ENCODE data around the gene TNPO2. TPM values are rescaled to one million over a fixed set of nuclear protein-coding genes. Genes with fewer than 3 reads are reported as not detected.

Gene TNPO2
- total and polyA plus RNA-seq, 2 of the 13 experiments (the other 11 are each of a cell fraction or from before 2014, with no cell fraction given), result 31.7 to 61.0 TPM

DNA sequence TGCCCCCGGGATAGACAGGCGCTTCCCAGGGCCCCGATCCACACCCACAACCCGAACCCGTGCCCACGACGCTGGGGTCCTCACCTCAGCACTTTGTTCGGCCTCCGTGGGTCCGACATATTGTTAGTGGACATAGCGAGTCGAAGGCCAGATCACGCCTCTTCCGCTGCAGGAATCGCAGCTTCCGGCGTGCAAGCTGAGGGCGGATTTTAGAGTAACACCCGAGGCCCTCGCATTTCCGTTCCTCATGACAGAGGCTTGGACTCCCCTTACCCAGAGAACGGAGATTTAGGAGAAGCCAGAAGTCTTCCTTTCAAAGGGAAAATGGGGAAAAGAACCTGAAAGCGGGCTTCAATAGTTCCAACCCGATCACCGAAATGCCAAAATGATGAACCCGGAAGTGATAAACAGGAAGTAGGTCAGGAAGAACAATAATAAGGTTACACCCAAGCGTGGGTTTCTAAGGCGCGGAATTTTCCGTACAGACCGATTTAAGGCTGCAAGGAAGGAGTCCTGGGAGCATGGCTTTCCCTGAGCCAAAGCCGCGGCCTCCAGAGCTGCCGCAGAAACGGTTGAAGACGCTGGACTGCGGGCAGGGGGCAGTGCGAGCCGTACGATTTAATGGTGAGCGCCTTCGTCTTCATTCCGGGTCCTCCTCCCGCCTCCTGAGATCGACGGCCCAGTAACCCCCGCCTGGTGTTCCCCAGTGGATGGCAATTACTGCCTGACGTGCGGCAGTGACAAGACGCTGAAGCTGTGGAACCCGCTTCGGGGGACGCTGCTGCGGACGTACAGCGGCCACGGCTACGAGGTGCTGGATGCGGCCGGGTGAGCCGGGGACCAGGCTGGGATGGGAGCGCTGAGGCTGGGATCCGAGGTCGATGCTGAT is 54.2 kb downstream of the TNPO2 start (continued):
- TF ChIP-seq, protein P1, sequence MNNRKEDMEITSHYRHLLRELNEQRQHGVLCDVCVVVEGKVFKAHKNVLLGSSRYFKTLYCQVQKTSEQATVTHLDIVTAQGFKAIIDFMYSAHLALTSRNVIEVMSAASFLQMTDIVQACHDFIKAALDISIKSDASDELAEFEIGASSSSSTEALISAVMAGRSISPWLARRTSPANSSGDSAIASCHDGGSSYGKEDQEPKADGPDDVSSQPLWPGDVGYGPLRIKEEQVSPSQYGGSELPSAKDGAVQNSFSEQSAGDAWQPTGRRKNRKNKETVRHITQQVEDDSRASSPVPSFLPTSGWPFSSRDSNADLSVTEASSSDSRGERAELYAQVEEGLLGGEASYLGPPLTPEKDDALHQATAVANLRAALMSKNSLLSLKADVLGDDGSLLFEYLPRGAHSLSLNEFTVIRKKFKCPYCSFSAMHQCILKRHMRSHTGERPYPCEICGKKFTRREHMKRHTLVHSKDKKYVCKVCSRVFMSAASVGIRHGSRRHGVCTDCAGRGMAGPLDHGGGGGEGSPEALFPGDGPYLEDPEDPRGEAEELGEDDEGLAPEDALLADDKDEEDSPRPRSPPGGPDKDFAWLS (CRISPR knock-in tag; IDR thresholded peaks at IDR 0.05; ENCODE audit: borderline replicate concordance), result peak; percentile 81; the same call in 1 of the 2 replicates
- TF ChIP-seq, protein P2, sequence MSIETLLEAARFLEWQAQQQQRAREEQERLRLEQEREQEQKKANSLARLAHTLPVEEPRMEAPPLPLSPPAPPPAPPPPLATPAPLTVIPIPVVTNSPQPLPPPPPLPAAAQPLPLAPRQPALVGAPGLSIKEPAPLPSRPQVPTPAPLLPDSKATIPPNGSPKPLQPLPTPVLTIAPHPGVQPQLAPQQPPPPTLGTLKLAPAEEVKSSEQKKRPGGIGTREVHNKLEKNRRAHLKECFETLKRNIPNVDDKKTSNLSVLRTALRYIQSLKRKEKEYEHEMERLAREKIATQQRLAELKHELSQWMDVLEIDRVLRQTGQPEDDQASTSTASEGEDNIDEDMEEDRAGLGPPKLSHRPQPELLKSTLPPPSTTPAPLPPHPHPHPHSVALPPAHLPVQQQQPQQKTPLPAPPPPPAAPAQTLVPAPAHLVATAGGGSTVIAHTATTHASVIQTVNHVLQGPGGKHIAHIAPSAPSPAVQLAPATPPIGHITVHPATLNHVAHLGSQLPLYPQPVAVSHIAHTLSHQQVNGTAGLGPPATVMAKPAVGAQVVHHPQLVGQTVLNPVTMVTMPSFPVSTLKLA (IDR thresholded peaks at IDR 0.05), result no peak
- no peak for TF ChIP-seq ZNF652 (CRISPR knock-in tag; IDR thresholded peaks at IDR 0.05; ENCODE audit: borderline replicate concordance, low read depth)
- no peak for TF ChIP-seq ATRX (CRISPR knock-in tag; IDR thresholded peaks at IDR 0.05; ENCODE audit: borderline replicate concordance)
- no peak for TF ChIP-seq U2AF2 (IDR thresholded peaks at IDR 0.05; ENCODE audit: low read depth, low read length)
- no peak; the same call in 1 of the 2 replicates for TF ChIP-seq KLF15 (CRISPR knock-in tag; IDR thresholded peaks at IDR 0.05; ENCODE audit: borderline replicate concordance)
- TF ChIP-seq, protein P3, sequence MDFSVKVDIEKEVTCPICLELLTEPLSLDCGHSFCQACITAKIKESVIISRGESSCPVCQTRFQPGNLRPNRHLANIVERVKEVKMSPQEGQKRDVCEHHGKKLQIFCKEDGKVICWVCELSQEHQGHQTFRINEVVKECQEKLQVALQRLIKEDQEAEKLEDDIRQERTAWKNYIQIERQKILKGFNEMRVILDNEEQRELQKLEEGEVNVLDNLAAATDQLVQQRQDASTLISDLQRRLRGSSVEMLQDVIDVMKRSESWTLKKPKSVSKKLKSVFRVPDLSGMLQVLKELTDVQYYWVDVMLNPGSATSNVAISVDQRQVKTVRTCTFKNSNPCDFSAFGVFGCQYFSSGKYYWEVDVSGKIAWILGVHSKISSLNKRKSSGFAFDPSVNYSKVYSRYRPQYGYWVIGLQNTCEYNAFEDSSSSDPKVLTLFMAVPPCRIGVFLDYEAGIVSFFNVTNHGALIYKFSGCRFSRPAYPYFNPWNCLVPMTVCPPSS (IDR thresholded peaks at IDR 0.05), result no peak
- TF ChIP-seq ZNF564 (CRISPR knock-in tag; IDR thresholded peaks at IDR 0.05), result 0 out of 2 replicates have a peak, but pooled peaks have one; percentile 27
- no peak for TF ChIP-seq ZNF570 (CRISPR knock-in tag; IDR thresholded peaks at IDR 0.05; ENCODE audit: borderline replicate concordance)
- no peak for TF ChIP-seq HOXD1 (CRISPR knock-in tag; IDR thresholded peaks at IDR 0.05)
- TF ChIP-seq JDP2 (CRISPR knock-in tag; IDR thresholded peaks at IDR 0.05; ENCODE audit: borderline replicate concordance), result no peak
- peak; percentile 15; the same call in 1 of the 2 replicates for TF ChIP-seq KDM5B (CRISPR knock-in tag; IDR thresholded peaks at IDR 0.05; ENCODE audit: borderline replicate concordance)
- TF ChIP-seq MED13 (CRISPR knock-in tag; IDR thresholded peaks at IDR 0.05), result no peak
- TF ChIP-seq, protein P4, sequence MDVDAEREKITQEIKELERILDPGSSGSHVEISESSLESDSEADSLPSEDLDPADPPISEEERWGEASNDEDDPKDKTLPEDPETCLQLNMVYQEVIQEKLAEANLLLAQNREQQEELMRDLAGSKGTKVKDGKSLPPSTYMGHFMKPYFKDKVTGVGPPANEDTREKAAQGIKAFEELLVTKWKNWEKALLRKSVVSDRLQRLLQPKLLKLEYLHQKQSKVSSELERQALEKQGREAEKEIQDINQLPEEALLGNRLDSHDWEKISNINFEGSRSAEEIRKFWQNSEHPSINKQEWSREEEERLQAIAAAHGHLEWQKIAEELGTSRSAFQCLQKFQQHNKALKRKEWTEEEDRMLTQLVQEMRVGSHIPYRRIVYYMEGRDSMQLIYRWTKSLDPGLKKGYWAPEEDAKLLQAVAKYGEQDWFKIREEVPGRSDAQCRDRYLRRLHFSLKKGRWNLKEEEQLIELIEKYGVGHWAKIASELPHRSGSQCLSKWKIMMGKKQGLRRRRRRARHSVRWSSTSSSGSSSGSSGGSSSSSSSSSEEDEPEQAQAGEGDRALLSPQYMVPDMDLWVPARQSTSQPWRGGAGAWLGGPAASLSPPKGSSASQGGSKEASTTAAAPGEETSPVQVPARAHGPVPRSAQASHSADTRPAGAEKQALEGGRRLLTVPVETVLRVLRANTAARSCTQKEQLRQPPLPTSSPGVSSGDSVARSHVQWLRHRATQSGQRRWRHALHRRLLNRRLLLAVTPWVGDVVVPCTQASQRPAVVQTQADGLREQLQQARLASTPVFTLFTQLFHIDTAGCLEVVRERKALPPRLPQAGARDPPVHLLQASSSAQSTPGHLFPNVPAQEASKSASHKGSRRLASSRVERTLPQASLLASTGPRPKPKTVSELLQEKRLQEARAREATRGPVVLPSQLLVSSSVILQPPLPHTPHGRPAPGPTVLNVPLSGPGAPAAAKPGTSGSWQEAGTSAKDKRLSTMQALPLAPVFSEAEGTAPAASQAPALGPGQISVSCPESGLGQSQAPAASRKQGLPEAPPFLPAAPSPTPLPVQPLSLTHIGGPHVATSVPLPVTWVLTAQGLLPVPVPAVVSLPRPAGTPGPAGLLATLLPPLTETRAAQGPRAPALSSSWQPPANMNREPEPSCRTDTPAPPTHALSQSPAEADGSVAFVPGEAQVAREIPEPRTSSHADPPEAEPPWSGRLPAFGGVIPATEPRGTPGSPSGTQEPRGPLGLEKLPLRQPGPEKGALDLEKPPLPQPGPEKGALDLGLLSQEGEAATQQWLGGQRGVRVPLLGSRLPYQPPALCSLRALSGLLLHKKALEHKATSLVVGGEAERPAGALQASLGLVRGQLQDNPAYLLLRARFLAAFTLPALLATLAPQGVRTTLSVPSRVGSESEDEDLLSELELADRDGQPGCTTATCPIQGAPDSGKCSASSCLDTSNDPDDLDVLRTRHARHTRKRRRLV (CRISPR knock-in tag; IDR thresholded peaks at IDR 0.05), result peak; percentile 51; the same call in 1 of the 2 replicates
- TF ChIP-seq ZFX (CRISPR knock-in tag; IDR thresholded peaks at IDR 0.05; ENCODE audit: low read depth), result peak; percentile 97
